MM.1S (cell line): ENCODE measurements around the gene ADAMTS6.

Experiments used
- CTCF ChIP-seq: fragments of 300-600 bp; sonication (generic); IDR thresholded peaks from 2 replicates; pipeline ENCODE4 v1.5.1; 2016; ENCODE audit warnings: antibody characterized with exemption, low read length, mixed read lengths
- EZH2 ChIP-seq: fragments of 300-600 bp; sonication (generic); optimal IDR thresholded peaks from 2 replicates; pipeline ENCODE3; 2017; ENCODE audit warnings: low read depth, mild to moderate bottlenecking, antibody characterized with exemption, low read length, mixed read lengths

- TF ChIP-seq CTCF (no peak), EZH2 (no peak)
Measured at GRCh38 chr5:65299861-65300260, 181.9 kb downstream of the ADAMTS6 start.
